Right atrium auricular region (tissue), 2 donors: ENCODE data around the gene GARIN5B. TPM values are rescaled to one million over a fixed set of nuclear protein-coding genes. Genes with fewer than 3 reads are reported as not detected.
"Not testable (repeated sequence)": the region's sequence is repeated elsewhere in the genome, so short reads cannot be mapped to it uniquely, and the experiment has no call there.

ENCODE experiments used
- DNase-seq: peaks from one replicate; pipeline ENCODE4 v3.0.0-alpha.2; 2019; ENCODE audit warnings: low spot score
- H3K27ac ChIP-seq, 2 donors: fragments of 200-600 bp; sonication (generic); 1 replicate in 1 of 2; 2 replicates in 1 of 2; pipeline ENCODE4 v1.5.1; 2016 to 2019
- H3K27me3 ChIP-seq, 2 donors: fragments of 200-600 bp; sonication (generic); one replicate each; pipeline versions ENCODE4 v1.5.1 to v1.6.0; 2017 to 2019
- H3K36me3 ChIP-seq: fragments of 200-600 bp; sonication (generic); one replicate; pipeline ENCODE4 v1.5.1; 2016
- H3K4me1 ChIP-seq, 2 donors: fragments of 200-600 bp; sonication (generic); one replicate each; pipeline versions ENCODE4 v1.5.1 to v1.6.0; 2017 to 2019
- H3K4me3 ChIP-seq, 2 donors: fragments of 200-600 bp; sonication (generic); 1 replicate in 1 of 2; 2 replicates in 1 of 2; pipeline ENCODE4 v1.5.1; 2017 to 2019; ENCODE audit warnings: mild to moderate bottlenecking in 1 of 2, moderate library complexity in 1 of 2
- H3K9me3 ChIP-seq, 2 donors: fragments of 200-600 bp; sonication (generic); one replicate each; pipeline ENCODE4 v1.5.1; 2019
- CTCF ChIP-seq, 2 donors: fragments of 200-600 bp; sonication (generic); IDR thresholded peaks; one replicate each; pipeline ENCODE4 v1.5.1; 2019; ENCODE audit warnings: antibody characterized with exemption in 2 of 2
- total RNA-seq, 2 donors: library from RNA; depleted of rRNA; stranded (reverse); fragments of >200 nt; gene quantifications; one replicate each; pipeline ENCODE4 v1.1.0, GENCODE V29; 2016

The GARIN5B gene
- total RNA-seq, 2 donors from 2014 or later = not detected

DNA sequence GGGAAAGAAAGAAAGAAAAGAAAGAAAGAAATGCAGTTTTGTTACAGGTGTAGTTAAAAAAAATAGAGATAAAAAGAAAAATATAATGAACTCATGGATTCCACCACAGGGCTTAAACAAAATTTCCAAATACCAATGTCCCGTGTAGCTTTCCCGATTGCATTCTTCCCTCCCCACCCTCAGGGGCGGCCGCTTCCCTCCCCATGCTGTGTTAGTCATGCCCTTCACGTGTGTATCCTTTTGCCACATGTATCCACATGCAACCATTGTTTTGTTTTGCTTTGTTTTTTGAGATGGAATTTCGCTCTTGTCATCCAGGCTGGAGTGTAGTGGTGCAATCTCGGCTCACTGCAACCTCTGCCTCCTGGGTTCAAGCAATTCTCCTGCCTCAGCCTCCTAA lies 27.0 kb downstream of the GARIN5B start:
- Histone ChIP-seq H3K4me1 (peaks cover 0 to 21% of the 10 kb centered on the region in 2 donors), H3K36me3 (no peaks in the 10 kb centered on the region), H3K4me3 (no peak overlapping the region), H3K27me3 (no peaks in the 10 kb centered on the region), H3K27ac (no peak overlapping the region), H3K9me3 (no peaks in the 10 kb centered on the region)
- no peak for TF ChIP-seq CTCF (IDR thresholded peaks at IDR 0.05)
- no peak for DNase-seq

DNA sequence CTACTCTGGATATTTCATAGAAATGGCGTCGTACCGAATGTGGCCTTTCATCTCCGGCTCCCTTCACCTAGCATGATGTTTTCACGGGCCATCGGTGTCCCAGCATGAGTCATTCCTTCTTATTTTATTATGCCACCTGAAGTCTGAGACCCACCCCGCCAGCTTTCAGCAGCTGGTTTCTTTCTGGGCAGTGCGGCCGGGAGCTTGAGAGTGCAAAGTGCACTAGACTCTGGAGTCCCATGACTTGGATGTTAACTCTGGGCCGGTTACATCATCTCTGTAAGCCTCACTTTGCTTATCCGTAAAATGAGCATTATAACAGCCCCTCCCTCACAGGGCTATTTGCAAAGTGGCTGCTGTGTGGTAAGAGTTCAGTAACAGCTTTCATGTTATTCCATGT lies 29.2 kb downstream of the GARIN5B start:
- no peak for TF ChIP-seq CTCF (IDR thresholded peaks at IDR 0.05)
- Histone ChIP-seq H3K9me3 (no peaks in the 10 kb centered on the region), H3K4me1 (peaks cover 0 to 8% of the 10 kb centered on the region in 2 donors), H3K27me3 (no peaks in the 10 kb centered on the region), H3K27ac (no peak overlapping the region), H3K4me3 (no peak overlapping the region), H3K36me3 (no peaks in the 10 kb centered on the region)
- no peak for DNase-seq

- not testable (repeated sequence) for H3K4me1 ChIP-seq, H3K27ac ChIP-seq, H3K27me3 ChIP-seq, H3K9me3 ChIP-seq, H3K36me3 ChIP-seq, DNase-seq, H3K4me3 ChIP-seq
Observed at GRCh38 chr19:55329791-55330190, 33.3 kb downstream of the GARIN5B start.

DNA sequence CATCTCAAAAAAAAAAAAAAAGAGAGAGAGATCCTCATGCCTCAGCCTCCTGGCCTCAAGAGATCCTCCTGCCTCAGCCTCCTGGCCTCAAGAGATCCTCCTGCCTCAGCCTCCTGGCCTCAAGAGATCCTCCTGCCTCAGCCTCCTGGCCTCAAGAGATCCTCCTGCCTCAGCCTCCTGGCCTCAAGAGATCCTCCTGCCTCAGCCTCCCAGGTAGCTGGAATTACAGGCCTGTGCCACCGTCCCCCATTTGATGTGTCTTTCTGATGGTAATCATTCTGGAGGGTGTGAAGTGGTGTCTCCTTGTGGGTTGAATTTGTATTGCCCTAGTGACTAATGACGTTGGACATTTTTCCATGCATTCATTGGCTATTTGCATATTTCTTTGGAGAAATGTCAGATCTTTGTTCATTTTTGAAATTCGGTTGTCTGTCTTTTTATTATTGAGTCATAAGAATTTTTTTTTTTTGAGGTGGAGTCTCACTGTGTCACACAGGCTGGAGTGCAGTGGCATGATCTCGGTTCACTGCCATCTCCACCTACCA lies 34.2 kb downstream of the GARIN5B start:
- not testable (repeated sequence) for H3K27ac ChIP-seq, H3K4me3 ChIP-seq, H3K36me3 ChIP-seq

GRCh38 chr19:55325172-55325571 lies 37.9 kb downstream of the GARIN5B start, which contains the start of gene TMEM150B:
Gene TMEM150B, minus strand, starts transcription at chr19:55325341. Its CDS starts 4,305 bp downstream, at chr19:55321036.
- Histone ChIP-seq H3K27ac (peak within 1 kb of the TSS in 1 of 2 donors; percentile 13), H3K4me1 (no peaks in the 10 kb centered on the region), H3K36me3 (no peaks in the 10 kb centered on the region), H3K4me3 (no peak within 1 kb of the TSS), H3K9me3 (no peaks in the 10 kb centered on the region), H3K27me3 (no peaks in the 10 kb centered on the region)
- TF ChIP-seq CTCF (IDR thresholded peaks at IDR 0.05) = no peak
- no peak for DNase-seq

More for the DNA sequence above, 34.2 kb downstream of the GARIN5B start:
- H3K4me1 ChIP-seq, H3K9me3 ChIP-seq, H3K27me3 ChIP-seq, DNase-seq: not testable (repeated sequence)

DNA sequence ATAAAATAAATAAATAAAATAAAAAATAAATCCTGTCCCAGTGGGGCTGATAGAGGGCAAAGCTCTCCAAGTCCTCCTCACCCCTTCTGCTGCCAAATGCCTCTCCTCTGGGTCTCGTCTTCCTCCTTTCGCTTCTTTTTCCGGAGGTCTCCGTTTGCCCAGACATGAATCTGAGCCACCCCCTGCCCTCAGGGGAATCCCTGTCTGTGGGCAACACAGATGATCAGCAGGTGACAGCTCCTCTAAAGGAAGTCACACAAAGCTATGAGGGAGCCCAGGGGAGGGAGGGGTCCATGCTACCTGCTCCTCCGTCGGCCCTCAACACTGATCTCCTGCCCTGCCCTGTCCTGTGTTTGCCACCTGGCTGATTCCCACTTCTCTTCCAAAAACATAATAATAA lies 38.4 kb downstream of the GARIN5B start:
- no peak for DNase-seq
- Histone ChIP-seq H3K27me3 (no peaks in the 10 kb centered on the region), H3K4me1 (no peaks in the 10 kb centered on the region), H3K4me3 (no peak overlapping the region), H3K36me3 (no peaks in the 10 kb centered on the region), H3K9me3 (no peaks in the 10 kb centered on the region), H3K27ac (peak overlapping the region in 1 of 2 donors; percentile 13)
- no peak for TF ChIP-seq CTCF (IDR thresholded peaks at IDR 0.05)

- no peaks in the 10 kb centered on the region for H3K27me3 ChIP-seq
- no peak for DNase-seq
- H3K36me3 ChIP-seq = no peaks in the 10 kb centered on the region
- no peak overlapping the region for H3K4me3 ChIP-seq
- TF ChIP-seq CTCF (IDR thresholded peaks at IDR 0.05) = no peak
- H3K27ac ChIP-seq = no peak overlapping the region
- H3K9me3 ChIP-seq = no peaks in the 10 kb centered on the region
- no peaks in the 10 kb centered on the region for H3K4me1 ChIP-seq
Observed at GRCh38 chr19:55322204-55322885, 40.7 kb downstream of the GARIN5B start.
